HG02973 (cell line): ENCODE data around the gene RASGRF2.

ENCODE experiments used
- ATAC-seq: cut with Tn5 transposase; IDR thresholded peaks from one replicate; pipeline ENCODE4 v1.9.1; 2021; ENCODE audit warnings: moderate library complexity; ENCODE audit not compliant: unreplicated experiment

The RASGRF2 gene

DNA sequence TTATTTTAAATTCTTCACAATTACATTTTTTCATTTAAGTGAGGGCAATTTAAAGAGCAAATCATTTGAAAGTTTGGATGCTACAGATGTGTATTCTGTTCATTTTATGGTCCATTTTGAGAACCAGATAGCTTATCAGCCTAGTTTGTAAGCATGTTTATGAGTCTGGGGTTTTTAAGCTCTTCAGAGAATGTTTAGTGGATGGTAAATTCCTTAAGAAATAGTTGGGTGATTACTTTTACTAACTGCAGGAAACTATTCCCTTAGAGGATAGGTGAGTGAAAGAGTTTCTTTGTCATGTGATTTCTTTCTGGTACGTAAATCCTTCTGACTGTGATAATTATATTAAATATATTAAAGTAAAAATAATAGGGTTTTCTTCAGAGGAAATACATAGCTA, 17.6 kb downstream of the RASGRF2 start:
- no peak for ATAC-seq

DNA sequence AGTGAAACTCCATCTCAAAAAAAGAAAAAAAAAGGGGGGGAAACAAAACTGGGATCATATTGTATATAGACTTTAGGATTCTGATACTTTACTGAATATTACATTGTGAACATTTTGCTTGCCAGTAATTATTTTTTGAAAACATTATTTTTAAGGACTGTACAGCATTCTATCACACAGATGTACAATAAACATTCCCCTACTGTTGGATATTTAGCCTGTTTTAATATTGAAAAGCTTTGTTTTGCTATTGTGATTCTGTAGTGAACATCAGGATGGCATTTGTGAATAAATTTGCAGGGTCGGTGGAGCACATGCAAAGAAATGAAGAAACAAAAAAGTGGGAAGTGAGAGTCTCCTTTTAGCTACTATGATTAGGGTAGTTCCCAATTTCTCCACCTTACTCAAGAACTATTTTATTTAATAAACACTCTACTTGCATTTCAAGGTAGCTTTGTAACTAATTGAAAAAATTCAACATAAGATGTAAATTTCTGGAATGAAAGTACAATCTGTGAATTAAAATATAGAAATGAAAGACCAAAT, 18.7 kb downstream of the RASGRF2 start:
- ATAC-seq, result no peak

DNA sequence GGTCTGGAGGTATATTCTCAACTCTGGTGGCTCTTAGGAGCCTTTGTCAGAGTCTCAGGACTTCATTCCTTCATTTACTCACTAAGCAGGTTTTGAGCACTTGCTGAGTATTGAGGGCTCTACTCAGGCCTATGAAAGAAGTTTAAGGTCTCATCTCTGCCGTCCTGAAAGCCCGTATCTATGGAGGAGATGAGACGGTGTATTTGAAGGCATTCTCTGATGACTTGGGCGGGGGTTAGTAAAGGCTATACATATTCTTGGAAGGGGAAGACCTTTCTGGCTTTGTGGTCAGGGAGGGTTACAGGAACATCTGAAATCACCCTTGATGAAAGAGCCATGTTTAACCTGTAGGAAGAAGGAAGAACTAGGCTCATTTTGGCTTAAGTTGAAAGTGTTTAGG, 21.9 kb downstream of the RASGRF2 start:
- no peak for ATAC-seq

DNA sequence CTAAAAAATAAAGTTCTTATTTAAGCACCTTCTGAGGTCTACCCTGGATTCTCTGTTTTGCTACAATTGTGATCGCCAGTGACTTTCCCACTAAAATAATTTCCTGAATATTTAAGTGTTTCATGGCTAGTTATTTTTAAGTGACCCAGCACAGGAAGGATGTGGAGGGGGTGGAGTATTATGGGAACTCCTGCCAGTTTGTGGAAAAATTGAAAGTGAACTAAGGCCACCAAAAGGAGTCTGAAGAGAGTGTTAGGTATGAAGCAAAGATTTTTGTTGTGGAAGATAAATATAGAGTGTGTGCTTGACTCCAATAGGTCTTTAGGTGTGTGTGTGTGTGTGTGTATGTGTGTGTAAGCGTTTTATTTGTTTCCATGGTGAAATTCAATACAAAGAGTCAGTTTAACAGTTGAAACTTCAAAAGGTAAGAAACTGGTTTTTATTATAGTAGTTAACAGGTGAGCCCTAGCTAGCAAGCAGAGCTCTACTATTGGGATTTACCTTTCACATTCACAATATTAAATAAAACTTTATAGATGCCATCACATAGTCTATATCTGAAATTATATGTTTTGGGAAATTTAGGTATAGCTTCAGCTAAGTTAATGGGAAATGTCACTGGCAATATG, 25.6 kb downstream of the RASGRF2 start:
- ATAC-seq, result no peak

DNA sequence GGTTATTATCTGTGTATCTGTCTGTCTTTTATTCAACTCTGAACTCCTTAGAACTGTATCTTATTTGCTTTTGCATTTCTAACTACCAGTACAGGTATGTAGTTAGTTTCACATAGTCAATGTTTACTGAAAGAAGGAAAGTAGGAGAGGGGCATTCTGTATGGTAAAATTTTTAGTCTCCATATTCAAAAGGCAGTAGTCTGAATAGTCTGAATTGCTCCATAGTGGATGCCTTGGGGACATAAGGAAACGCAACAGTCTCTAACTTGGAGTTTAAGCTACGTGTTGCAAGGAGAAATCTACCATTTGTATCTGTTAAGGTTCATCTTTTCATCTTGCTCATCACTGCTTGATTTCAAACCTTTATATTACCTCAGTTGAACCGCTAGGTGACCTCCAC, 26.2 kb downstream of the RASGRF2 start:
- no peak for ATAC-seq

DNA sequence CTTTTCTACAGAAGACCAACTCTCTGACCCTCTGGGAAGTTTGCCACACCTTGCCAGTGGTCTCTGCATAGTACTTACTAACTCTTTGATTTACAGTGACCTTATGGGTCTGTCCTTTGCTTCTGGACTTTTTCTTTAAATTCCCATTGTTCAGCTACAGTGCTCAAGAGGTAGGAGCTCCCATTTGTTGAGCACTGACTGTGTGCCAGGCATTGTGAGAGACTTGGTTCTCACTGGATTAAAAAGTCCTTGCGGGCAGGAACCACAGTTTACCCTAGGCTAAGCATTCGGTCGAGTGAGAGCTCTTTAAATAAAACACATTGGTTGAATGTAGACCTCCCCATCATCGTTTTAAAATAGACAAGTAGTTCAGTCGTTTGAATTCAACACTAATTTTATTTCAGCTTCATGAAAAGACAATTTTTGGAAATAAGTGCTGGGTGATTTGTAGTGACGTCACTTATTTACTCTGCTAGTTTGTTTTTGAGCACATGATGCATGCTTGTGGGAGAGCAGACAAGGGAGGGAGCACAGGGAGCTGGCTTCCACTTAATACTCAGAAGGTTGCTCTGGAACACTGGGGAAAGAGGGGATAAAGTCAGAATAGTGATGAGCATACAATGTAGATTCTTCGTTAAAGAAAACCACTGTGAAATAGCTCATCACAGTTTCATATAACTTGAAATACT, 27.1 kb downstream of the RASGRF2 start:
- ATAC-seq, result no peak

DNA sequence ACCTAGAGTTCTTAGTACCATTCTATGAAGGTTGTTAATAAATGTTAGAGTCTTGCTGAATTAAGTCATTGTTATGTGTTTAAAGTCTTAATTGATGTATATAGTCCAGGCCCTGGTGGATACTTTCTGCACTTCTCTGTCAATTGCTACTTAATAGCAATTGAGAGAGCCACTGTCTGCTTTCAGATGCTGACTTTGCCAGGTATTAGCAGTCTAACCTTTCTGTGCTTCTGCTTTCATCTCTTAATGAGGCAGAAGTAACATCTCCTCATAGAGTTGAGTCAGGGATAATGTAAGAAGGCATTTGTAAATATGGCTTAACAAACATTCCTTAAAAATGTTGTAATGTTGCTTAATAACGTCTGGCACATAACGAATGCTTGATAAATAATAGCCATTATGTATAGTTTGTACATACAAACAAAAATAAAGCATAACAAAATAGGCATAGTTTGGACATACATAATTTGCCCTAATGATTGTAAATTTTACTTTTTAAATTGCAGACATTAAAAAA, 28.3 kb downstream of the RASGRF2 start:
- ATAC-seq, result no peak

DNA sequence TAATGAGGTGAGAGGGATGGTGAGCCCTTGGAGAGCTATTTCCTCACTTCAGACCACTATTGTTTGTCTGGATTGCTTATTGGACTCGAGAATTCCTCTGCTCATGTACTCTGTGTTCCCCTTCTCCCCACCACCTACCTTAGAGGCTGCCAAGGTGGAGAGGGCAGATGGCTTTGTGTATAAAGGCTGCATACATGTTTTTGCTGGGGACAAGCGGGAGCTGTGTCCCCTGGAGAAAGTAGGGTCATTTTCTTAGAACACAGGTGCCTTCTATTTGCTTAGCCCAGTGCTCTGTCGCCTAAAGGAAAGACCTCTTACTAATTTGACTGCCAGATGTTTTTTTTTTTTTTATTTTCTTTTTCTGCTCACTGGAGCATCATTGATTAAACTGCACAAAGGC, 29.7 kb downstream of the RASGRF2 start:
- ATAC-seq, result no peak

DNA sequence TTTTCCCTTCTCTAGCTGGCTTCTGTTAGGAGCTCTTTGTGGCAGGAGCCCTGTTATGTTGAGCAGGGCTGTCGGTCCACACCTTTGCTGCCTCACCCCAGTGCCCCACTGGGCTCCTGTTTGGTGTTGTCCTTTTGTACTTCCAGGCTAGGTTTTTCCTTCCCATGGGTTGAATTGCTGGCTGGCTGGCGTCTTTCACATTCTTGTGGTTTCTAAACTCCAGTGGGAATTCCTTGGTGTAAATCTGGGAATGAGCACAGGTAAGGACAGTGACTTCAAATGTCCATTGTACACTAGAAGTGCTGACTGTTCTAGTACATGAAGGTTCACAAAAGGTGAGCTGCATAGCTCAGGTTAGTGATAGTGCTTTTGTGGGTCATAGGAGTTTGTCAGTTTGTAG, 30.4 kb downstream of the RASGRF2 start:
- ATAC-seq, result no peak

DNA sequence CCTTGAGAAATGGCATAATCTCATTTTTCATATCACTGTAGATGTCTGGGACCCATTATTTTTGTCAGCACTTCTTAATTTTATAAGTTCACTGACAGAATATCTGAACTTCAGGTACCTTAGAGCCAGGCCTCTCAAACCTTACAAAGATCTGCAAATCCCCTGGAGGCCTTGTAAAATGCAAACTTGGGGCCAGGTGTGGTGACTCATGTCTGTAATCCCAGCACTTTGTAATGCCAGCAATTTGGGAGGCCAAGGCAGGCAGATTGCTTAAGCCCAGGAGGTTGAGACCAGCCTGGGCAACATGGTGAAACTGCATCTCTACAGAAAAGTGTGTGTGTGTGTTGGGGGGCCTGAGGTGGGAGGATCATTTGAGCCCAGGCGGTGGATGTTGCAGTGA, 30.8 kb downstream of the RASGRF2 start:
- ATAC-seq, result no peak

DNA sequence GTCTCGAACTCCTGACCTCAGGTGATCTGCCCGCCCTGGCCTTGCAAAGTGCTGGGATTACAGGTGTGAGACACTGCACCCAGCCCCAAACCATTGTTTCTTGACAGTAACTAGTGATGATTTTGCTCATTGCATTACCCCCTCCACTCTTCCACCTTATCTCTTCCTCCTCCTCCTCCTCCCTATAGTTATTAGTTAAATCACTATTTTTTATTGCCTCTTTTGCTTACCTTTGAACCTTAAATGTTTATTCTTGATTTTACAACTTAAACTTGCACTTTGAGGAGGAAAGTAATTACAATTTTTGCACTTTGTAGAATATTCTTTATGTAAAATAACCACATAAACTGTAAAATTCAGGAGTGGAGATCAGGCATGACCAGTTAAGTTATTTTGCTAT, 35.7 kb downstream of the RASGRF2 start:
- no peak for ATAC-seq

DNA sequence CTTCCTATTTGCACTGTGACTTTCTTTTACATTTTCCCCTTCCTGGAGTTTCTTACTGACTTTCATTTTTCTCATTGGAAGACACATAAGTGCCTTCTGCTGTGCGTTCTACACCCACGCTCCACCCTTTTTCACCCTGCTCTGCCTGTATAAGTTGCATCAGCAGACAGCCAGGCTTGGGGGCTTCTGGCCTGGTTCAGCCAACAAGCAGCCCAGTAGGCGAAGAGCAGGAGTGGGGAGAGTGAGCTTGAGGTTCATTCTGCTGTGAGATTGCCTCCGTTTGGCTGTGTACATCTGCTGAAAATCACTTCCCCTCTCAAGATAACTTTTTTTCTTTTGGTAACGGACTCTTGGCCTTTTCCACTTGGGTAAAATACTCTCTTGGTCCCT, 38.4 kb downstream of the RASGRF2 start:
- ATAC-seq, result no peak

DNA sequence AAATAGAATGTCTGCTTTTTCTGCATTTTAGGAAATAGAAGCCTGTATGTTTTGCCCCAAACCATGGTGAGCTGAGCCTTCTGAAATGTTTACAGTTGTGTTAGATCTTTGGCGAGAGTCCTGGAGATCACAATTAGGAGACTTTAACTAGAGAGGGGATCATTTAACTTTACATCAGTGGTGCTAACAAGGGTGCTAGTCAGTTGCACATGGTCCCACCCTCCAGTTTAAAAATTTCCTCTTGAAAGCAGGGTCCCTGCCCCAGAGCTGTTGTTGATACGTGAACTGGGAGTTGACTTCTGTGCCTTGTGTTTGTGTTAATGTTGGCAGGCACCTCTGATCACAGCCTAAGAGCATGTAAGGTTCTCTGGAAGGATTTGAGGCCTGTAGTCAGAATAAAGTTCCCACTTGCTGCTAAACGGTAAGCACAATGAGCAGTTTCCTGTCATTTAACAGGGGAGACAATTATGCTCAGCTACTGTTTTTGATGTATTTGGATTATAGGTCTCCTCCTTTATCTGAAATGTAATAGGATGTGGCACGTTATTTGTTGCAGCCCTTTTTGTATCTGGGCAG, 43.7 kb downstream of the RASGRF2 start:
- ATAC-seq, result no peak

DNA sequence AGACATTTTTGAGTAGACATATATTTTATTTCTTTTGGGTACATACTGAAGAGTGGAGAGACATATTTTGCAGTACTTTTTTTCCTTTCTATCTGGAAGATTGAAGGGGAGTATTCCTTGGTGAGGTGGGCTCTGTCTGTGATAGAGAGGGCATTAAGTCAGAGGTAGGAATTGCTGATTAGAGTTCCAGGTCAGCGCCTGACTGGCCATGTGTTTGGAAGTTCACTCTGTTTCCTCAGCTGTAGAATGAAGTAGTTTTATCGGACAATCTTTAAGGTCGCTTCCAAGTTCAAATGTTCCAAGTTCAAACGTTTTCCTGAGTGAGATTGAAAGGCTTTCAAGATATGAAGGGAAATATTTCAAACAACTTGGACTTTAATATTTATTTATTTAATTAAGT, 45.5 kb downstream of the RASGRF2 start:
- no peak for ATAC-seq

DNA sequence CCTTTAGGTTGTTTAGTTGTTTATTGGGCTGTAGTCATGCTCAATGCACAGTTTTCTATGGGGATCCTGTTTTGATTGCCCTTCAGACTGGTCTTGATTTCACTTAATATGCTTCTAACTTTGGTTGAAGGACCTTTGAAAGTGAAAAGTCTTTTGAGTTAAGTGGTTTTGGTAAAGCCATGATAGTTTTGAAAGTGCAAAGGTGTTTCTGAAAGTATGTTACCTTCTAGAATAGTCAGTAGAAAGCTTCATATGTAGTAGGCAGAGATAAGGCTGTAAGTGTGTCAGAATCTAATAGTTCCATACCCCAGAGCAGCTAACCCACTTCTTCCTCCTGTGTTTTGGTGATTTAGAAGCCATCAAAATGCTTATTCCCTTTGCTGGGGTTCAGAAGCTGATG, 46.1 kb downstream of the RASGRF2 start:
- no peak for ATAC-seq

DNA sequence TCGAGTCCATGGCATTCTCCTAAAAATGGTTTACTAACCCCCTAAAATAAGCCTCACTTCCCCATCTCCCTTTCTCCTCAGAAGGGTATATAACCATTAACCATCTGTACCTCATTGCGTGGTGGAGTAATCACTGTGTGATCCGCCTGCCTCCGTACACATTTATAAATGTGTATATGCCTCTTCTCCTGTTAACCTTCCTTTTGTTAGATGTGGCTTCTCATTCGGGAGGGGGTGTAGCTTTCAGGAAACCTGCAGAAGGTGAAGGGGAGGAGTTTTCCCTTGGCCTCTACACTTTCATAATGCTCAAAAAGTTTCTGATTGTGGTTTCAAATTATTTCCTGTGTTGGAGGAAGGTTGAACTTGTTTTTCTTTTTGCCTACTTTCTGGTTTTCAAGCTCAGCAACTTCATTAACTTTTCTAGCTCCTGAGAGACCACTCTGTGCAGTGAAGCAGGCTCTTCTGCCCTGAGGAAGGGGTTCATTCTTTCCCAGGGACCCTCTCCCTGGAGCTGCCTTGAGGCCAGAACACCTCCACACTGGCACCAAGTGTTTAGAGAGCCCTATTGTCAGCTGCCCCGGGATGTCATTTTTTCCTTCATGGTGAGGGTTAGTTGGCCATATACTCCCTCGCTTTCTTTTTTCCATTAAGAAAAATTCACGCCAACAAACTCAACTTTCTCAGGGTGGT, 46.9 kb downstream of the RASGRF2 start:
- no peak for ATAC-seq

DNA sequence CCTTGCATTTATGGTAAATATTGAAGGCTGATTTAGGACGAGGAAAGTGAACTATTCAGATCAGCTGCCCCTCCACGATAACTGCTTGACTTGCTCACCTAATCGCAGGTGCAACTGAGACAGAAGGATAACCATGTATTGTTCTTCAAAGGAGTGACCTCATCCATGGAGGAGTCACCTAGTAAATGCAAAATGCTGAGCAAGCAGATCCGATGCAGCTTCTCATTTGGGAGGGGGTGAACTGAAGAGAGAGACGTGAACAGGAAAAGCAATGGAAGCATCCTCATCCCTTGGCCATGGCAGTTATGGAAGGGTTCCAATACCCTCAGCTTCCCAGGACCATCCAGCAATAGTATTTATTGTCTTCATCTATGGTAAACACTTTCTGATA, 47.5 kb downstream of the RASGRF2 start:
- ATAC-seq, result no peak

DNA sequence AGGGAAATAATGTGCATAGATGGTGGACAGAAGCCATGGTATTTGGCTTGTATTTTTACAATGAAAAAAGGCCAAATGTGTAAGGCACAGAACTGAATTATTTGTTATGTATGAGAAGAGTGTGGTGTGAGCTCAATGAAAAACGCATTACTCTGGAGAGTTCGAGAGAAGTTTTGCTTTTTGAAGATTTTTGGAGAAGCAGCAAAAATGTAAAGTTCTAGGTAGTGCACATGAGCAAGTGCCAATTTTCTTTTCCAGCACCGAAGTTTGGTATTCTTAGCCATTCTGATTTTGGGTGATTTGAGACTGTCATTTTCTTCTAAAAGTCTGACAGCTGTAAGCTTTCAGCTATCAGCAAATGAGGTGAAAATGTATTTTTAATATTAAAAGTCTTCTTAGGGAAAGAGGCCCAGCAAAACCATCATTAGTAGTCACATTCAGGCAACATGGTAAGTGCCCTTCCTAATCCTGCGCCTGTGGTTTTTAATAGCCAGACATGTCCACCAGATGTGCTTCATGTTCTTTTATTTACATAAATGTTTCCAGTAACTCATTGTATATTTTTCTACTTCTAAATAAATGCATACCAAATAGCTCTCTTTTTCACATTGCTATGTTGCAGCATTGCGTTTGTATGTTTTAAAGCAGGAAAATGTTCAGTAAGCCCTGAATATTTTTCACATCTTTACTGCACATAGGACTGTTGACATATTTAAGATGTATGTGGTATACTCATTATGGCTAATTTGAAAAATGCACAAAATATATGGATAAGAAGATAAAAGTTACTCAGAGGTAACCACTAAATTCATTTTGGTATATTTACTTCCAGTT, 50.4 kb downstream of the RASGRF2 start:
- no peak for ATAC-seq

DNA sequence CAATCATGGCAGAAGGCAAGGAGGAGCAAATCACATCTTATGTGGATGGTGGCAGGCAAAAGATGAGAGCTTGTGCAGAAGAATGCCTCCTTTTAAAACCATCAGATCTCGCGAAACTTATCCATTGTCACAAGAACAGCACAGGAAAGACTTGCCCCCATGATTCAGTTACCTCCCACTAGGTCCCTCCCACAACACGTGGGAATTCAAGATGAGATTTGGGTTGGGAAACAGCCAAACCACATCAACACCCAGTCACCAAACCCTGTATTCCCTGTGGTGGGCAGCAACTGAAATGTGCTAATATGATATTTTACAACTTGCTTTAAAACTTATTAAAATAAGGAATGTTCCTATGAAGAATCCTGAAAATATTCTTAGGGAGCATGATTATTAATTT, 54.2 kb downstream of the RASGRF2 start:
- no peak for ATAC-seq

DNA sequence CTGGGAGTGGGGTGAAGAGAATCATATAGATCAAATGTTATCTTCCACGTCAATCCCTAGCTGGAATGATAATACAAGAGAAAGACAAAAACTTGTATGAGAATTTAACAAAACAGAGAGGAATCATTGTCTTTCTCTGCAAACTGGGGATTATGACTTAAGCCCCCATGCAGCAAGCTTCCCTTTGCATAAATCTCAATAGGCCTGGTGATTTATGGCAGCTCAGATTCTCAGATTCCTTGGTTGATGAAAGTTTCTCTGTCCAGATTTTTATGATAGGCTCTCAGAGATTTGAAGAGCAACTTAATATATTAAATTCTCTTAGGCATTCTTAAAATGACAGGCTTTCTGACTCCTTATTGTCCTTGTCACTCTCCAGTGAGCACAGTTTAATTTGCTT, 56.0 kb downstream of the RASGRF2 start:
- no peak for ATAC-seq

DNA sequence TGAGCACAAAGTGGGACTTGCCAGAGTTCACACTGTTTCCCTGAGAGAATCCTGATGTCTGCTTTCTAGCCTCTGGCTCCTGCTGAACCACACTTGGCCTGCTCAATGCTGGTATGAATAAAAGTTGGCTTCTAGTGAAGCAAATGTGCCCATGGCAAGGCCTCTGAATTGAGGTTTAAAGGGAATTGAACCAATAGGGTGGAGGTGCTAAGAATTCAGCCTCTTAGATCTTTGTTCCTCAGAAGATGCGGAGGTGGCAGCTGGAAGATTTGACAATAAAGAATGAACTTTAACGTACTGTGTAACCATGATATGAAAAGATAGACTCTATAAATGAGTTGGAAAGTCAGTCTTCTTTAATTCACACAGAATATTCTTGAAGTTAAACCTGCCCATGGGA, 57.2 kb downstream of the RASGRF2 start:
- no peak for ATAC-seq
